GM11168 (cell line): ENCODE measurements around the gene L3HYPDH.

Experiments used
- in situ Hi-C: fragments of 300-500 bp; cut with MboI; formaldehyde crosslinking; loops from one replicate; pipeline ENCODE4 v1.12.0; 2022; ENCODE audit warnings: low sequenced_read_pairs; ENCODE audit not compliant: unreplicated experiment

The L3HYPDH gene

GRCh38 chr14:59481407-59481806 lies 2.8 kb downstream of the L3HYPDH start:
- in situ Hi-C loops: no loop called here

- in situ Hi-C loops: no loop called here
Observed at GRCh38 chr14:59480166-59480565, 4.0 kb downstream of the L3HYPDH start.

- in situ Hi-C loops: no loop called here
Observed at GRCh38 chr14:59478540-59478939, 5.7 kb downstream of the L3HYPDH start.

- in situ Hi-C loops: no loop called here
Observed at GRCh38 chr14:59475709-59476108, 8.5 kb downstream of the L3HYPDH start.

- in situ Hi-C loops: no loop called here
Observed at GRCh38 chr14:59474172-59474571, 10.0 kb downstream of the L3HYPDH start.

GRCh38 chr14:59465316-59466135 lies 18.7 kb downstream of the L3HYPDH start, which contains the start of gene GPR135:
Gene GPR135, minus strand, starts transcription at chr14:59465380. Its CDS starts 154 bp downstream, at chr14:59465226.
- in situ Hi-C loops: no loop called here

- in situ Hi-C loops: no loop called here
Observed at GRCh38 chr14:59464486-59465315, 19.5 kb downstream of the L3HYPDH start.

- in situ Hi-C loops: no loop called here
Observed at GRCh38 chr14:59463787-59464485, 20.3 kb downstream of the L3HYPDH start.

GRCh38 chr14:59461891-59462290 lies 22.3 kb downstream of the L3HYPDH start:
- in situ Hi-C loops: no loop called here

GRCh38 chr14:59460378-59460777 lies 23.8 kb downstream of the L3HYPDH start:
- in situ Hi-C loops: no loop called here

GRCh38 chr14:59458486-59458885 lies 25.7 kb downstream of the L3HYPDH start:
- in situ Hi-C loops: no loop called here

- in situ Hi-C loops: no loop called here
Observed at GRCh38 chr14:59455411-59455810, 28.8 kb downstream of the L3HYPDH start.

- in situ Hi-C loops: no loop called here
Observed at GRCh38 chr14:59454139-59454538, 30.1 kb downstream of the L3HYPDH start.

- in situ Hi-C loops: no loop called here
Observed at GRCh38 chr14:59451849-59452248, 32.4 kb downstream of the L3HYPDH start.

GRCh38 chr14:59450716-59451115 lies 33.5 kb downstream of the L3HYPDH start:
- in situ Hi-C loops: no loop called here

- in situ Hi-C loops: loop anchor here (5.0 kb wide), 1 partner anchor 426 kb away; no protein-coding TSS in a partner anchor
Observed at GRCh38 chr14:59448673-59449072, 35.5 kb downstream of the L3HYPDH start.

GRCh38 chr14:59439256-59439965 lies 44.8 kb downstream of the L3HYPDH start:
- in situ Hi-C loops: no loop called here

GRCh38 chr14:59438195-59438647 lies 46.0 kb downstream of the L3HYPDH start:
- in situ Hi-C loops: no loop called here

- in situ Hi-C loops: no loop called here
Observed at GRCh38 chr14:59435987-59436386, 48.2 kb downstream of the L3HYPDH start.

- in situ Hi-C loops: no loop called here
Observed at GRCh38 chr14:59435101-59435500, 49.1 kb downstream of the L3HYPDH start.
